ENCODE results near the gene MIOS.

MIOS gene

DNA sequence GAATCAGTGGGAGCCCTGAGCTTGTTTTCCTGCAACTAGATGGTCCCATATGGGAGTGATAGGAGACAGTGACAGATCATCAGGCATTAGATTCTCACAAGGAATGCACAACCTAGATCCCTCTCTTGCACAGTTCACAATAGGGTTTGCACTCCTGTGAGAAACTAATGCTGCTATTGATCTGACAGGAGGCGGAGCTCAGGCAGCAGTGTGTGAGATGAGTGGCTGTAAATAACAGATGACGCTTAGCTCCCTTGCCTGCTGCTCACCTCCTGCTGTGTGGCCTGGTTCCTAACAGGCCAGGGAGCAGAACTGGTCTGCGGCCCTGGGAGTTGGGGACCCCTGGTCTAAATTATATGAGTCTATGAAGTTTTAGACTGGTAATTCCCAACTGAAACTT, 3.9 kb downstream of the MIOS start:
- DNase-seq (ENCODE audit: low spot score), result no peak
- no peak for TF ChIP-seq CTCF (IDR thresholded peaks at IDR 0.05; ENCODE audit: extremely low read depth, missing control alignments)

DNA sequence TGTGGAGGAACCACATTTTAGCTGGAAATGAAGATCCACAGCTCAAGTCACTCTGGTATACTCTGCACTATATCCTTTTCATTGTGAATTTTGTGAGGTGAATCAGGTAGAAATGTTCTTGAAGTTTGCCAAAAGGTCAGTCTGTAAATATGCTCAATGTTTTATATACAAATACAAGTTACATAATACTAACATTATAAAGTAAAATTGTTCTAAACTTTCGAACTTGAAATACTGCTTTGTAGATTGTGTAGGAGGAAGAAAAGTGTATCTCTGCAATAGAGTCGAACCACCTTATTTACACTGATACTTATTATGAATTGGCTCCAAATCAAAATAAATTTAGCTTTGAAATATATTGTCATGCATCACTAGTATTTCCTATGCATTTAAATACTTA, 7.0 kb downstream of the MIOS start:
- no peak for DNase-seq (ENCODE audit: low spot score)
- no peak for TF ChIP-seq CTCF (IDR thresholded peaks at IDR 0.05; ENCODE audit: extremely low read depth, missing control alignments)

GRCh38 chr7:7576344-7576743, 9.7 kb downstream of the MIOS start:
- no peak for DNase-seq (ENCODE audit: low spot score)
- TF ChIP-seq CTCF (IDR thresholded peaks at IDR 0.05; ENCODE audit: extremely low read depth, missing control alignments), result no peak

- TF ChIP-seq CTCF (IDR thresholded peaks at IDR 0.05; ENCODE audit: extremely low read depth, missing control alignments), result no peak
- DNase-seq (ENCODE audit: low spot score), result no peak
Measured at GRCh38 chr7:7577888-7578287, 11.2 kb downstream of the MIOS start.

GRCh38 chr7:7579638-7580037, 13.0 kb downstream of the MIOS start:
- TF ChIP-seq CTCF (IDR thresholded peaks at IDR 0.05; ENCODE audit: extremely low read depth, missing control alignments), result no peak
- no peak for DNase-seq (ENCODE audit: low spot score)

- no peak for DNase-seq (ENCODE audit: low spot score)
- TF ChIP-seq CTCF (IDR thresholded peaks at IDR 0.05; ENCODE audit: extremely low read depth, missing control alignments), result no peak
Measured at GRCh38 chr7:7581531-7582179, 15.0 kb downstream of the MIOS start.

DNA sequence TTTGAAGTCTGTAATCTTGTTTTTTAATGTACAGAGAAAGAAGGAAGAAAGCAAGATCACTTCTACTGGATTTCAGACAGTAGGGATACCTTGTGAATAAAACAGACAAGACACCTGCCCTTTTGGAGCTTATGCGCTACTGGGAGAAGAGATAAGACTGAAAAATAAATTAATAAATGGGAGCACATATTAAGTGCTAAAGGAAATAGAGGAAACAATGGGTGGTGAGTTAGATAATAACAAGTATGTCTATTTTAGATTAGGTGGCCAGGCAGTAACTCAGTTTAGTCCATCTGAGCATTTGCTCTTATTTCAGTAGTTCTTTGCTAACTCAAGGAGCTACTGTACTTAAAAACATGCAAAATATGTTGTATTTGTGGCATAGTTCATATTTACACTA, 15.9 kb downstream of the MIOS start:
- DNase-seq (ENCODE audit: low spot score), result no peak
- TF ChIP-seq CTCF (IDR thresholded peaks at IDR 0.05; ENCODE audit: extremely low read depth, missing control alignments), result no peak
